ENCODE results near the gene ATF4.

- TF ChIP-seq CTCF (IDR thresholded peaks at IDR 0.05; ENCODE audit: low read depth, low read length, poor library complexity, severe bottlenecking) = no peak
- TF ChIP-seq EZH2phosphoT487 (IDR thresholded peaks at IDR 0.05; ENCODE audit: borderline replicate concordance, low read length) = no peak
Measured at GRCh38 chr22:39479254-39479653, 41.1 kb upstream of the ATF4 start.

Measured in DOHH2 (cell line).